GM23338 (cell line): Measurements from ENCODE around the gene HYKK. TPM values are rescaled to one million over a fixed set of nuclear protein-coding genes. Genes with fewer than 3 reads are reported as not detected.
"Not testable (repeated sequence)": the region's sequence is repeated elsewhere in the genome, so short reads cannot be mapped to it uniquely, and the experiment has no call there.

Source experiments
- ATAC-seq: fragments of 200-7000 bp; cut with Tn5 transposase; 3 replicates; pipeline ENCODE4 v1.9.1; 2020
- DNase-seq: peaks from one replicate; pipeline ENCODE4 v3.0.0-alpha.2; 2015; ENCODE audit warnings: low spot score
- H2AFZ ChIP-seq: fragments of 200-600 bp; sonication (generic); 2 replicates; pipeline ENCODE4 v1.8.0; 2016; ENCODE audit warnings: antibody characterized with exemption, mild to moderate bottlenecking, moderate library complexity
- H3F3A ChIP-seq: fragments of 200-600 bp; sonication (generic); replicated peaks from 2 replicates; pipeline ENCODE4 v1.8.0; 2017; ENCODE audit warnings: antibody characterized with exemption, mixed run types, low read depth
- H3K27ac ChIP-seq: fragments of 200-600 bp; sonication (generic); 2 replicates; pipeline ENCODE4 v1.6.1; 2016; ENCODE audit warnings: low read depth
- H3K27me3 ChIP-seq: fragments of 200-600 bp; sonication (generic); 2 replicates; pipeline ENCODE4 v1.8.0; 2016; ENCODE audit warnings: mild to moderate bottlenecking, mixed run types, moderate library complexity; ENCODE audit not compliant: insufficient read depth
- H3K36me3 ChIP-seq: fragments of 200-600 bp; sonication (generic); 2 replicates; pipeline ENCODE4 v1.8.0; 2016; ENCODE audit warnings: mild to moderate bottlenecking; ENCODE audit not compliant: insufficient read depth
- H3K4me1 ChIP-seq: fragments of 200-600 bp; sonication (generic); 2 replicates; pipeline ENCODE4 v1.8.0; 2016; ENCODE audit warnings: mild to moderate bottlenecking, moderate library complexity; ENCODE audit not compliant: insufficient read depth
- H3K4me2 ChIP-seq: fragments of 200-600 bp; sonication (generic); 2 replicates; pipeline ENCODE4 v1.7.1; 2017; ENCODE audit warnings: mixed run types
- H3K4me3 ChIP-seq: fragments of 200-600 bp; sonication (generic); 2 replicates; pipeline ENCODE4 v1.6.1; 2016; ENCODE audit warnings: mixed run types
- H3K79me2 ChIP-seq: fragments of 200-600 bp; sonication (generic); replicated peaks from 2 replicates; pipeline ENCODE4 v1.8.0; 2017; ENCODE audit warnings: mild to moderate bottlenecking; ENCODE audit not compliant: insufficient read depth
- H3K9me2 ChIP-seq: fragments of 200-600 bp; sonication (generic); 2 replicates; pipeline ENCODE4 v1.8.0; 2017; ENCODE audit not compliant: insufficient read depth
- H4K20me1 ChIP-seq: fragments of 200-600 bp; sonication (generic); replicated peaks from 2 replicates; pipeline ENCODE4 v1.8.0; 2017; ENCODE audit warnings: mild to moderate bottlenecking; ENCODE audit not compliant: insufficient read depth
- H3K27ac Mint-ChIP-seq: 2 replicates; pipeline ENCODE4 v1.8.0; 2020; ENCODE audit warnings: inconsistent platforms, mild to moderate bottlenecking, moderate library complexity, mixed read lengths
- H3K27me3 Mint-ChIP-seq: 3 replicates; pipeline ENCODE4 v1.8.0; 2022; ENCODE audit warnings: low read depth, mild to moderate bottlenecking, moderate library complexity, mixed read lengths, inconsistent platforms; ENCODE audit not compliant: insufficient read depth, poor library complexity
- H3K36me3 Mint-ChIP-seq: 3 replicates; pipeline ENCODE4 v1.8.0; 2021; ENCODE audit warnings: low read depth, mild to moderate bottlenecking, inconsistent platforms, moderate library complexity, mixed read lengths
- H3K4me1 Mint-ChIP-seq: 3 replicates; pipeline ENCODE4 v1.8.0; 2020; ENCODE audit warnings: mild to moderate bottlenecking, inconsistent platforms, mixed read lengths
- H3K4me3 Mint-ChIP-seq: 3 replicates; pipeline ENCODE4 v1.8.0; 2021; ENCODE audit warnings: moderate library complexity, mild to moderate bottlenecking, inconsistent platforms, mixed read lengths
- H3K9me3 Mint-ChIP-seq: 3 replicates; pipeline ENCODE4 v1.8.0; 2020; ENCODE audit warnings: moderate library complexity, mild to moderate bottlenecking, inconsistent platforms, mixed read lengths
- ETS1 ChIP-seq: IDR thresholded peaks from 2 replicates; pipeline ENCODE4 v1.6.1; 2016; ENCODE audit warnings: antibody characterized with exemption
- EZH2 ChIP-seq: fragments of 200-600 bp; sonication (generic); IDR thresholded peaks from one replicate; pipeline ENCODE4 v1.8.0; 2017; ENCODE audit warnings: antibody characterized with exemption, mild to moderate bottlenecking, low read depth; ENCODE audit not compliant: unreplicated experiment
- JUNB ChIP-seq: IDR thresholded peaks from one replicate; pipeline ENCODE4 v1.6.1; 2016; ENCODE audit warnings: antibody characterized with exemption; ENCODE audit not compliant: unreplicated experiment
- NANOG ChIP-seq: IDR thresholded peaks from 2 replicates; pipeline ENCODE4 v1.6.1; 2016; ENCODE audit warnings: antibody characterized with exemption, borderline replicate concordance
- STAT1 ChIP-seq: IDR thresholded peaks from one replicate; pipeline ENCODE4 v1.6.1; 2016; ENCODE audit warnings: antibody characterized with exemption; ENCODE audit not compliant: unreplicated experiment
- ZNF114 ChIP-seq: fragments of 250-450 bp; sonication (Bioruptor Pico); IDR thresholded peaks from 2 replicates; pipeline ENCODE4 v1.5.0; 2020; ENCODE audit warnings: mild to moderate bottlenecking, moderate library complexity
- ZNF331 ChIP-seq: fragments of 250-450 bp; sonication (Bioruptor Pico); IDR thresholded peaks from 2 replicates; pipeline ENCODE4 v1.5.0; 2020; ENCODE audit warnings: low read depth, mild to moderate bottlenecking, moderate library complexity
- polyA plus RNA-seq: library from polyadenylated mRNA; unstranded; fragments of >200 nt; fragmentation: Nextera tagmentation; extraction: Ambion mirVana; gene quantifications from 2 replicates; pipeline ENCODE4 v1.2.1, GENCODE V29; 2016
- total RNA-seq: library from RNA; depleted of rRNA; stranded (reverse); fragments of >200 nt; shearing (Covaris generic); gene quantifications from 2 replicates; pipeline ENCODE4 v1.2.3, GENCODE V29; 2014

The HYKK gene
- total and polyA plus RNA-seq, 2 experiments from 2014 or later = 2.9 to 5.5 TPM

- ATAC-seq = not testable (repeated sequence)
Observed at GRCh38 chr15:78520035-78520434, 12.7 kb downstream of the HYKK start.

GRCh38 chr15:78524230-78524629 lies 16.9 kb downstream of the HYKK start:
- Histone ChIP-seq H3K4me2 (no peak overlapping the region), H3K79me2 (no peaks in the 10 kb centered on the region), H3K36me3 (no peaks in the 10 kb centered on the region), H3K4me1 (no peaks in the 10 kb centered on the region), H3K9me2 (no peaks in the 10 kb centered on the region), H3K27me3 (no peaks in the 10 kb centered on the region), H4K20me1 (no peaks in the 10 kb centered on the region), H3F3A (no peaks in the 10 kb centered on the region), H2AFZ (no peak overlapping the region), H3K4me3 (no peak overlapping the region), H3K27ac (no peak overlapping the region)
- H3K27ac Mint-ChIP-seq = no peak overlapping the region
- H3K9me3 Mint-ChIP-seq = peaks cover 51% of the 10 kb centered on the region
- no peaks in the 10 kb centered on the region for H3K4me1 Mint-ChIP-seq
- TF ChIP-seq ZNF114 (CRISPR knock-in tag) = no peak
- TF ChIP-seq ETS1 = no peak
- no peak for TF ChIP-seq NANOG
- no peak for TF ChIP-seq STAT1
- no peak for TF ChIP-seq JUNB
- H3K4me3 Mint-ChIP-seq = no peak overlapping the region
- H3K36me3 Mint-ChIP-seq = peaks cover 19% of the 10 kb centered on the region
- no peak for DNase-seq
- peaks cover 5% of the 10 kb centered on the region for H3K27me3 Mint-ChIP-seq
- no peak for ATAC-seq

More at GRCh38 chr15:78520035-78520434, 12.7 kb downstream of the HYKK start:
- not testable (repeated sequence) for H3K27ac ChIP-seq, H3K27ac Mint-ChIP-seq, H3K79me2 ChIP-seq, H3K36me3 ChIP-seq, H4K20me1 ChIP-seq, H2AFZ ChIP-seq, H3K4me2 ChIP-seq, H3F3A ChIP-seq, H3K4me3 Mint-ChIP-seq, H3K27me3 Mint-ChIP-seq, H3K27me3 ChIP-seq, H3K4me3 ChIP-seq, H3K9me2 ChIP-seq, DNase-seq, H3K4me1 Mint-ChIP-seq, H3K4me1 ChIP-seq
- Mint-ChIP-seq H3K9me3 (peaks cover 30% of the 10 kb centered on the region), H3K36me3 (peaks cover 11% of the 10 kb centered on the region)

- Mint-ChIP-seq H3K4me1 (no peaks in the 10 kb centered on the region), H3K4me3 (no peak overlapping the region), H3K36me3 (peaks cover 16% of the 10 kb centered on the region), H3K27ac (no peak overlapping the region), H3K9me3 (peaks cover 45% of the 10 kb centered on the region), H3K27me3 (peaks cover 2% of the 10 kb centered on the region)
- no peak overlapping the region for H3K4me2 ChIP-seq
- no peak for DNase-seq
- no peak overlapping the region for H3K4me3 ChIP-seq
- no peaks in the 10 kb centered on the region for H3F3A ChIP-seq
- no peak for ATAC-seq
- no peaks in the 10 kb centered on the region for H3K79me2 ChIP-seq
- H4K20me1 ChIP-seq = no peaks in the 10 kb centered on the region
- no peaks in the 10 kb centered on the region for H3K27me3 ChIP-seq
- H3K9me2 ChIP-seq = no peaks in the 10 kb centered on the region
- no peak overlapping the region for H3K27ac ChIP-seq
- no peaks in the 10 kb centered on the region for H3K36me3 ChIP-seq
- H2AFZ ChIP-seq = no peak overlapping the region
- no peaks in the 10 kb centered on the region for H3K4me1 ChIP-seq
- TF ChIP-seq ZNF331 (CRISPR knock-in tag) (no peak), EZH2 (no peak)
Observed at GRCh38 chr15:78527325-78527724, 19.9 kb downstream of the HYKK start.
